ENCODE results near the gene OXNAD1. TPM values are rescaled to one million over a fixed set of nuclear protein-coding genes. Genes with fewer than 3 reads are reported as not detected.

OXNAD1 gene
- total RNA-seq, 2 experiments from 2014 or later, result 37.0 to 38.8 TPM

DNA sequence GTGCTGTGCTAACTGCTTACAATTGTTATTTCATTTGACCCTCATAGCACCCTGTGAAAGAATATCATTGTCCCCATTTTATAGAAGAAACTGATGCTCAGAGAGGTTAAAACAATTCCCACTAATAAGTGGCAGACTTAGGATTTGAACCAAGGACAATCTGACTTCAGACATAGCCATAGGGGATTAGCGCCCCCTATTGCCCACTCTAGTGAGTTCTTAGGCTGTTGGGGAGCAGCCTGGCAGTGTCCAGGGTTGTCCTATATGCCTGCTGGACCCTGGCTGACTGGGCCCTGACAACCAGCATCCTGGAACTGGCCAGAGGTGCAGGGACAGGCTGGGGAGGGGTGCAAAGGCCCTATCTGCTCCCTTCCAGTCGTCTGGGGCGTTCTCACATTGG is 15.7 kb upstream of the OXNAD1 start:
- H3K9me3 Mint-ChIP-seq, result no peaks in the 10 kb centered on the region
- no peaks in the 10 kb centered on the region for H3K36me3 Mint-ChIP-seq (ENCODE audit: low read depth)
- TF ChIP-seq CTCF (IDR thresholded peaks at IDR 0.05), result peak; percentile 67
- ChIA-PET POLR2A (no interaction called here), CTCF (interaction anchor here (1.0 to 2.6 kb wide), 4 partner anchors 15 to 202 kb away, joined by 3 to 32 read pairs (median 12); partner anchors contain the start of genes DPH3 and OXNAD1)
- peak; percentile 56 for DNase-seq
- no peak for ATAC-seq
- no peaks in the 10 kb centered on the region for H3K27me3 Mint-ChIP-seq
- intact Hi-C loops (cut with micrococcal nuclease), result no loop called here
- H3K4me1 Mint-ChIP-seq (ENCODE audit: low read depth), result peaks cover 10% of the 10 kb centered on the region
- H3K4me3 Mint-ChIP-seq, result no peak overlapping the region
- no peak overlapping the region for H3K27ac Mint-ChIP-seq

- DNase-seq (no peak), ATAC-seq (no peak)
- H3K27ac Mint-ChIP-seq, result no peak overlapping the region
- no peak for TF ChIP-seq CTCF (IDR thresholded peaks at IDR 0.05)
- no peaks in the 10 kb centered on the region for H3K27me3 Mint-ChIP-seq
- ChIA-PET POLR2A (no interaction called here), CTCF (no interaction called here)
- intact Hi-C loops (cut with micrococcal nuclease), result no loop called here
- peaks cover 16% of the 10 kb centered on the region for H3K4me1 Mint-ChIP-seq (ENCODE audit: low read depth)
- no peaks in the 10 kb centered on the region for H3K9me3 Mint-ChIP-seq
- H3K4me3 Mint-ChIP-seq, result no peak overlapping the region
- no peaks in the 10 kb centered on the region for H3K36me3 Mint-ChIP-seq (ENCODE audit: low read depth)
Observed at GRCh38 chr3:16249886-16250285, 15.1 kb upstream of the OXNAD1 start.

GRCh38 chr3:16251316-16252085 is 13.5 kb upstream of the OXNAD1 start:
- no peak overlapping the region for H3K4me3 Mint-ChIP-seq
- no peak overlapping the region for H3K27ac Mint-ChIP-seq
- no peak for DNase-seq
- POLR2A ChIA-PET, result interaction anchor here (0.8 to 4.4 kb wide), 3 partner anchors 11 to 202 kb away, joined by 3 to 20 read pairs (median 5); partner anchors contain the start of genes DPH3 and OXNAD1
- H3K4me1 Mint-ChIP-seq (ENCODE audit: low read depth), result peaks cover 22% of the 10 kb centered on the region
- CTCF ChIA-PET, result interaction anchor here (0.6 to 1.7 kb wide), 4 partner anchors 14 to 202 kb away, joined by 3 to 6 read pairs (median 4); no protein-coding TSS in a partner anchor
- intact Hi-C loops (cut with micrococcal nuclease), result no loop called here
- H3K9me3 Mint-ChIP-seq, result no peaks in the 10 kb centered on the region
- TF ChIP-seq CTCF (IDR thresholded peaks at IDR 0.05), result no peak
- no peak for ATAC-seq
- no peaks in the 10 kb centered on the region for H3K27me3 Mint-ChIP-seq
- H3K36me3 Mint-ChIP-seq (ENCODE audit: low read depth), result no peaks in the 10 kb centered on the region

- no peak overlapping the region for H3K27ac Mint-ChIP-seq
- no peaks in the 10 kb centered on the region for H3K27me3 Mint-ChIP-seq
- no peaks in the 10 kb centered on the region for H3K36me3 Mint-ChIP-seq (ENCODE audit: low read depth)
- no peak for TF ChIP-seq CTCF (IDR thresholded peaks at IDR 0.05)
- ChIA-PET POLR2A (interaction anchor here (4.4 kb wide), 1 partner anchor 12 kb away, joined by 20 read pairs; the partner anchor contains the start of genes DPH3 and OXNAD1), CTCF (interaction anchor here (0.7 to 1.7 kb wide), 3 partner anchors 19 to 356 kb away, joined by 4 to 6 read pairs (median 4); no protein-coding TSS in a partner anchor)
- peaks cover 18% of the 10 kb centered on the region for H3K4me1 Mint-ChIP-seq (ENCODE audit: low read depth)
- intact Hi-C loops (cut with micrococcal nuclease), result no loop called here
- DNase-seq (no peak), ATAC-seq (no peak)
- no peak overlapping the region for H3K4me3 Mint-ChIP-seq
- H3K9me3 Mint-ChIP-seq, result no peaks in the 10 kb centered on the region
Observed at GRCh38 chr3:16252243-16252978, 12.6 kb upstream of the OXNAD1 start.

Measured in activated CD8-positive, alpha-beta T cell treated with anti-CD3 and anti-CD28 coated beads for 36 hours (primary cell).